Neutrophil (primary cell): ENCODE results near the gene LRMDA.

Experiments
- H3K27ac ChIP-seq: fragments of 200-600 bp; sonication (generic); 2 replicates; pipeline ENCODE4 v1.5.1; 2016; ENCODE audit warnings: mild to moderate bottlenecking, moderate library complexity
- H3K27me3 ChIP-seq: fragments of 200-600 bp; sonication (generic); 2 replicates; pipeline ENCODE4 v1.6.0; 2016; ENCODE audit warnings: mild to moderate bottlenecking
- H3K36me3 ChIP-seq: fragments of 200-600 bp; sonication (generic); 2 replicates; pipeline ENCODE4 v1.5.1; 2017
- H3K4me1 ChIP-seq, 2 experiments: fragments of 200-600 bp in 1 of 2; sonication (generic) in 1 of 2; 1 replicate in 1 of 2; 2 replicates in 1 of 2; pipeline versions ENCODE4 v1.5.1 to v1.6.1; 2013 to 2016; ENCODE audit warnings: low read depth in 1 of 2, low read length in 1 of 2, mild to moderate bottlenecking in 1 of 2, moderate library complexity in 1 of 2; ENCODE audit not compliant: control insufficient read depth in 1 of 2, insufficient read depth in 1 of 2
- H3K4me3 ChIP-seq, 2 experiments: fragments of 200-600 bp in 1 of 2; sonication (generic) in 1 of 2; 1 replicate in 1 of 2; 2 replicates in 1 of 2; pipeline ENCODE4 v1.5.1; 2013 to 2016; ENCODE audit warnings: low read depth in 1 of 2, low read length in 1 of 2, mild to moderate bottlenecking in 1 of 2, moderate library complexity in 1 of 2
- H3K9me3 ChIP-seq: fragments of 200-600 bp; sonication (generic); 2 replicates; pipeline ENCODE4 v1.5.1; 2016
- TF ChIP-seq, protein P1 (sequence below): fragments of 200-600 bp; sonication (generic); IDR thresholded peaks from 2 replicates; pipeline ENCODE4 v1.5.1; 2016; ENCODE audit warnings: antibody characterized with exemption

Gene LRMDA

GRCh38 chr10:75507469-75507868 lies 76.0 kb downstream of the LRMDA start:
- H3K27ac ChIP-seq, result no peak overlapping the region
- TF ChIP-seq, protein P1, sequence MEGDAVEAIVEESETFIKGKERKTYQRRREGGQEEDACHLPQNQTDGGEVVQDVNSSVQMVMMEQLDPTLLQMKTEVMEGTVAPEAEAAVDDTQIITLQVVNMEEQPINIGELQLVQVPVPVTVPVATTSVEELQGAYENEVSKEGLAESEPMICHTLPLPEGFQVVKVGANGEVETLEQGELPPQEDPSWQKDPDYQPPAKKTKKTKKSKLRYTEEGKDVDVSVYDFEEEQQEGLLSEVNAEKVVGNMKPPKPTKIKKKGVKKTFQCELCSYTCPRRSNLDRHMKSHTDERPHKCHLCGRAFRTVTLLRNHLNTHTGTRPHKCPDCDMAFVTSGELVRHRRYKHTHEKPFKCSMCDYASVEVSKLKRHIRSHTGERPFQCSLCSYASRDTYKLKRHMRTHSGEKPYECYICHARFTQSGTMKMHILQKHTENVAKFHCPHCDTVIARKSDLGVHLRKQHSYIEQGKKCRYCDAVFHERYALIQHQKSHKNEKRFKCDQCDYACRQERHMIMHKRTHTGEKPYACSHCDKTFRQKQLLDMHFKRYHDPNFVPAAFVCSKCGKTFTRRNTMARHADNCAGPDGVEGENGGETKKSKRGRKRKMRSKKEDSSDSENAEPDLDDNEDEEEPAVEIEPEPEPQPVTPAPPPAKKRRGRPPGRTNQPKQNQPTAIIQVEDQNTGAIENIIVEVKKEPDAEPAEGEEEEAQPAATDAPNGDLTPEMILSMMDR, result no peak
- peaks cover 24 to 40% of the 10 kb centered on the region in 2 experiments for H3K4me1 ChIP-seq
- H3K9me3 ChIP-seq, result no peaks in the 10 kb centered on the region
- no peaks in the 10 kb centered on the region for H3K27me3 ChIP-seq
- no peak overlapping the region for H3K4me3 ChIP-seq
- no peaks in the 10 kb centered on the region for H3K36me3 ChIP-seq

DNA sequence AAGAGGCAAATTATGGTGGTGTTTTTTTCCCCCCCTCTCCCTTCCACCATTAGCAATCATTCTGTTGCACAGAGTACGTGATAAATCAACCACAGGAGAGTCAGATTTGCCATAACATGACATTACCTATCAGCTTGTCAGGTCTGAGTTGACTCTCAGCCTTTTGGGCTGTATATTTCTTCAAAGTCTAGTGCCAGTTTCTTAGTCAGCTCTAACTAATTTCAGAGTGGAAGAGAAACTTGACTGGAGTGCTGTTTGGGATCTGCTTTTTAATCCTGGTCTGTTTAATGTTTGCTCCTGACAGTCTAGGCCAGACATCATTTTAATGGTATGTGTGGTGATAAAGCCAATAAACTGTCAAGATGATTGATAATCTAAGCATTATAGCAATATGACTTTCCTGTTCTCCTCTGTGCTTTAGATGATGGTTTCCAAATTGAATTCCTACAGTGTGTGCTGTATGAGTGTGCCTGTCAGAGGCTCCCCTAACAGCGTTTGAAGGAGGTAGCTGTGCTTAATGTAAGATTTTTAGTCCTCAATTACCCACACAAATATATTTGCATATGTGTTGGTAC lies 76.9 kb downstream of the LRMDA start:
- Histone ChIP-seq H3K4me1 (peaks cover 27 to 44% of the 10 kb centered on the region in 2 experiments), H3K27me3 (no peaks in the 10 kb centered on the region), H3K9me3 (no peaks in the 10 kb centered on the region), H3K4me3 (no peak overlapping the region), H3K27ac (no peak overlapping the region), H3K36me3 (no peaks in the 10 kb centered on the region)
- TF ChIP-seq, protein P1, result no peak

DNA sequence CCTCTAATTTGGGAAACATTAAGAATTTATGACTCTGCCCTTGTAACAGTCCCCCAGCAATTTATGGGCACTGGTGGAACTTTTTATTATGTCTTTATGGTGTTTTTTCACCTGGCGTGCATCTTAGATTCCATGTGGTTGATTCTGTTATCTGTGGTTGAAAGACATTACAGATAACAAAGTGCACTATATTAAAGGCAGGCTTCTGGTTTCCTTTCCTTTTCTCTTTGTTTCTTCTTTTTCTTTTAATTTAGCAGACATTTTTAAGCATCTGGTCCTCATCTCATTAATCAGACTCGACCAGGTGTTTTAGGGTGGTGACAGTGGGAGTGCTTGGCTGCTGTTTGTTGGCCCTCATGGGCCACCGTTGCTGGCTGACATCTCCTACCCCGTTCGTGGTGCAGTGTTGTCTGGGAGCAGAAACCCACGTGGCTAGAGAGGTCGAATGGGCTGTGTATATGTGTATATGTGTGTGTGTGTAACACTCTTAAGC lies 77.4 kb downstream of the LRMDA start:
- peaks cover 33 to 49% of the 10 kb centered on the region in 2 experiments for H3K4me1 ChIP-seq
- no peak overlapping the region for H3K27ac ChIP-seq
- no peaks in the 10 kb centered on the region for H3K36me3 ChIP-seq
- H3K4me3 ChIP-seq, result no peak overlapping the region
- no peaks in the 10 kb centered on the region for H3K27me3 ChIP-seq
- TF ChIP-seq, protein P1, result no peak
- H3K9me3 ChIP-seq, result no peaks in the 10 kb centered on the region

DNA sequence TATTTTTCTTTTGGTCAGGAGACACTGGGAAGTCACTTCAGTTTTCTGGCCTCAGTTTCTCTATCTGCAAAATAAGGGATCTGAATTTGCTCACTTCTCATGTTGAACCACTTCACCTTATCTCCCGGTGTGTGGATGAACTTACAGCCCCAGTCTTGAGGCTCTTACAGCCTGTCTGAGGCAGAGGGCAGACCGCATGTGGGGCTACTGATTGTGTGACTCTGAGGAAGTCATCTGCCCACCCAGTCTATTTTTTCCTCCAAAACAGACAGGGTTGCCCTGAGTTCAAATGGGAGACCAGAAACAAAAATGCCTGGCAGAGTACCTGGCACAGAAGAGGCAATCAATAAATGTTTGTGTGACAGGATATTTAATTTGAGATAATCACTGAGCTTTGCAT lies 78.3 kb downstream of the LRMDA start:
- no peak overlapping the region for H3K27ac ChIP-seq
- no peaks in the 10 kb centered on the region for H3K9me3 ChIP-seq
- TF ChIP-seq, protein P1, result no peak
- no peaks in the 10 kb centered on the region for H3K27me3 ChIP-seq
- H3K4me1 ChIP-seq, result peaks cover 40 to 57% of the 10 kb centered on the region in 2 experiments
- no peak overlapping the region for H3K4me3 ChIP-seq
- no peaks in the 10 kb centered on the region for H3K36me3 ChIP-seq

DNA sequence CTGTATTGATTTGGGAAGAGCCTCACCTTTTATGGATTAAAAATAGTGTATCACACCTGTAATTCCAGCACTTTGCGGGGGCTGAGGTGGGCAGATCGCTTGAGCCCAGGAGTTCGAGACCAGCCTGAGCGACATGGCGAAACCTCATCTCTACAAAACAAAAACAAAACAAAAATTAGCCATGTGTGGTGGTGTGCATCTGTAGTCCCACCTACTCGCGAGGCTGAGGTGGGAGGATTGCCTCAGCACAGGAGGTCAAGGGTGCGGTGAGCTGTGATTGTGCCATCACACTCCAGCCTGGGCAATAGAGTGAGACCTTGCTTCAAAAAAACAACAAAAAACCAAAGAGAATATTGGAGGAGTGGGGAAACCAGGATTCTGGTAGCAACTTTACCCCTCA lies 79.6 kb downstream of the LRMDA start:
- Histone ChIP-seq H3K27ac (no peak overlapping the region), H3K4me1 (peaks cover 42 to 64% of the 10 kb centered on the region in 2 experiments), H3K4me3 (no peak overlapping the region), H3K27me3 (no peaks in the 10 kb centered on the region), H3K36me3 (no peaks in the 10 kb centered on the region), H3K9me3 (no peaks in the 10 kb centered on the region)
- TF ChIP-seq, protein P1, result no peak
